Astrocyte of the spinal cord (primary cell): ENCODE measurements around the gene PCP4.

ENCODE experiments used
- DNase-seq: peaks from one replicate; pipeline ENCODE4 v3.0.0; 2011; ENCODE audit warnings: low read depth, low spot score
- H3K4me3 ChIP-seq: 2 replicates; pipeline ENCODE4 v1.5.1; 2011; ENCODE audit warnings: low read depth, mild to moderate bottlenecking, low read length, moderate library complexity
- CTCF ChIP-seq: IDR thresholded peaks from 2 replicates; pipeline ENCODE4 v1.5.1; 2012; ENCODE audit warnings: low read depth, mild to moderate bottlenecking, low read length, inconsistent platforms
- in situ Hi-C: cut with HindIII; loops from 2 replicates; pipeline ENCODE4 v1.10.0; 2017; ENCODE audit warnings: low sequenced_read_pairs

The PCP4 gene

GRCh38 chr21:39947031-39947430 lies 79.8 kb downstream of the PCP4 start:
- no peak overlapping the region for H3K4me3 ChIP-seq
- TF ChIP-seq CTCF, result no peak
- in situ Hi-C loops, result no loop called here
- no peak for DNase-seq

GRCh38 chr21:39951183-39952101 lies 84.2 kb downstream of the PCP4 start:
- no peak overlapping the region for H3K4me3 ChIP-seq
- DNase-seq, result no peak
- TF ChIP-seq CTCF, result no peak
- in situ Hi-C loops, result no loop called here

- in situ Hi-C loops, result no loop called here
- H3K4me3 ChIP-seq, result no peak overlapping the region
- no peak for TF ChIP-seq CTCF
- no peak for DNase-seq
Observed at GRCh38 chr21:39952265-39952664, 85.0 kb downstream of the PCP4 start.

GRCh38 chr21:39954570-39954969 lies 87.3 kb downstream of the PCP4 start:
- TF ChIP-seq CTCF, result no peak
- DNase-seq, result no peak
- in situ Hi-C loops, result no loop called here
- no peak overlapping the region for H3K4me3 ChIP-seq

GRCh38 chr21:39955326-39955725 lies 88.1 kb downstream of the PCP4 start:
- no peak overlapping the region for H3K4me3 ChIP-seq
- no peak for TF ChIP-seq CTCF
- in situ Hi-C loops, result no loop called here
- DNase-seq, result no peak

- in situ Hi-C loops, result no loop called here
- DNase-seq, result no peak
- H3K4me3 ChIP-seq, result no peak overlapping the region
- no peak for TF ChIP-seq CTCF
Observed at GRCh38 chr21:39956586-39956985, 89.3 kb downstream of the PCP4 start.
